ENCODE results near the gene BAG1.

The BAG1 gene

GRCh38 chr9:33234511-33235467 lies 29.7 kb downstream of the BAG1 start:
- FAIRE-seq (no peak), DNase-seq (ENCODE audit: insufficient read length, low spot score) (no peak)
- TF ChIP-seq POLR2A (IDR thresholded peaks at IDR 0.05; ENCODE audit: low read depth, low read length) (no peak), SPI1 (IDR thresholded peaks at IDR 0.05; ENCODE audit: low read depth, low read length) (no peak), POLR2AphosphoS5 (IDR thresholded peaks at IDR 0.05; ENCODE audit: low read depth, low read length) (no peak), PAX5 (IDR thresholded peaks at IDR 0.05; ENCODE audit: insufficient read depth, low read length, severe bottlenecking) (no peak), POU2F2 (IDR thresholded peaks at IDR 0.05; ENCODE audit: low read depth, low read length) (no peak), TAF1 (IDR thresholded peaks at IDR 0.05; ENCODE audit: low read depth, low read length) (no peak)

DNA sequence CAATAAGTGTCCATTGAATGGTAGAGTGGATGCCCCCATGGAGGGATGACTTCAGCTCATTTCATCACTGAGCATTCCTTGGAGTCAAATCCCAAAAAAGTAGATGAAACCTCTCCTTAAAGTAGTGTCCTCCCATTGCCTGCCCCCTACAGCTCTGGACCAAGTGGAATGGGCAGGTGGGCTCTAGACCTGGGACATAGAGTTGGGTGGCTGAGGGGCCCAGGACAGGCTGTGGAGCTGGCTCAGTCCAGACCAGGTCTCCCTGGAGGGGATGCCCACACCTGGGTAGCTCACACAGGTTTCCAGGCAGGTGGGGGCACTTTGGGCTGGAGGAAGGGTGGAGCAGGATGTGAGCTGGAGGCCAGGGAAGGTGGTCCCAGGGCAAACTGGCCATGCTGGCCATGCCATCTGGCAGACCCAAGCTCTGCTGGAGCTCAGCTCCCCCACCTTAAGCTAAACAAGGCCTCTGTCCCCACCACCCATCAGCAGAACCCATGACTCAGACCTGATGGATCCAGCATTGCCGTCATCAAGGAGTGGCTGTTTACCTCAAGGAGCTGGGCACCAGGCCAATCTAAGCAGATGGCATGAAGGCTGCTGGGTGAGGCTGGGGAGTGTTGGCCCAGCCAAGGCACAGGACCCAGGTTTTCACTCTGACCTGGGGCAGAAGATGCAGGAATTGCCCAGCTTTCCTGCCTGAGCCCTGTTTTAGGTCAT lies 30.7 kb downstream of the BAG1 start:
- TF ChIP-seq SPI1 (IDR thresholded peaks at IDR 0.05; ENCODE audit: low read depth, low read length) (no peak), POLR2AphosphoS5 (IDR thresholded peaks at IDR 0.05; ENCODE audit: low read depth, low read length) (no peak), TAF1 (IDR thresholded peaks at IDR 0.05; ENCODE audit: low read depth, low read length) (no peak), POLR2A (IDR thresholded peaks at IDR 0.05; ENCODE audit: low read depth, low read length) (no peak), PAX5 (IDR thresholded peaks at IDR 0.05; ENCODE audit: insufficient read depth, low read length, severe bottlenecking) (no peak), POU2F2 (IDR thresholded peaks at IDR 0.05; ENCODE audit: low read depth, low read length) (no peak)
- FAIRE-seq (peak; percentile 38), DNase-seq (ENCODE audit: insufficient read length, low spot score) (no peak)

DNA sequence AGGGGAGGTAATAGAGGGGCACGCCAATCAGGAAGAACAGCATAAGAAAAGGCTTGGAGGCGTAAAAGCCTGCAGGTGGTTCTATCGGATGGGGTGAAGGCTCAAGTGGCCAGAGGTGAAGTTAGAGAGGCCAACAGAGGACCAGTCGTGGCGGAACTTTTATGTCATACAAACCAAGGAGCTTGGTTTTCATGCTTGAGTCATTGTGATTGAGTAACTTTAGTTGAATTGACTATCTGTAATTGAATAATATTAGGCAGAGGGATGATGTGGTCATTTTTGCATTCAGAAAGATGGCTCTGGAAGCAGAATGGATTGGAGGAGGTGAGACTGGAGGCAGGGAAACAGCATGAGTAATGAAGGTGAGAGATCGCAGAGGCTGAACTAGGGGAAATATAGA lies 31.7 kb downstream of the BAG1 start:
- no peak for FAIRE-seq
- TF ChIP-seq SPI1 (IDR thresholded peaks at IDR 0.05; ENCODE audit: low read depth, low read length): no peak
- no peak for TF ChIP-seq POLR2AphosphoS5 (IDR thresholded peaks at IDR 0.05; ENCODE audit: low read depth, low read length)
- no peak for TF ChIP-seq TAF1 (IDR thresholded peaks at IDR 0.05; ENCODE audit: low read depth, low read length)
- no peak for TF ChIP-seq POLR2A (IDR thresholded peaks at IDR 0.05; ENCODE audit: low read depth, low read length)
- TF ChIP-seq POU2F2 (IDR thresholded peaks at IDR 0.05; ENCODE audit: low read depth, low read length): no peak
- no peak for TF ChIP-seq PAX5 (IDR thresholded peaks at IDR 0.05; ENCODE audit: insufficient read depth, low read length, severe bottlenecking)
- DNase-seq (ENCODE audit: insufficient read length, low spot score): no peak

DNA sequence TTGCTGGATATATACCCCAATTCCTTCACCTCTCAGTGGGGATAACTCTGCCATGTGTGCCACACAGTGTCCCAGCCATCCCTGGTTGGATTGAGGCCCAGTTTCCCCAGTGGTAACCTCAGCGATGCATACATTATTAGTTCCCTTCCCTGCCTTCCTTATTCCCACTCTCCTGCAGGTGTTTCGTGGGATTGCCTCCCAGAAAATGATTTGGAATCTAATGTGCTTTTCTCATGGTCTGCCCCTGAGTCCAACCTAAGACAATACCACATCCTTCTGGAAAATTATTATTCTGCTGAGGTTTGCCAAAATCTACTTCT lies 32.9 kb downstream of the BAG1 start:
- DNase-seq (ENCODE audit: insufficient read length, low spot score) (no peak), FAIRE-seq (no peak)
- TF ChIP-seq TAF1 (IDR thresholded peaks at IDR 0.05; ENCODE audit: low read depth, low read length) (no peak), POLR2AphosphoS5 (IDR thresholded peaks at IDR 0.05; ENCODE audit: low read depth, low read length) (no peak), POU2F2 (IDR thresholded peaks at IDR 0.05; ENCODE audit: low read depth, low read length) (no peak), POLR2A (IDR thresholded peaks at IDR 0.05; ENCODE audit: low read depth, low read length) (no peak), SPI1 (IDR thresholded peaks at IDR 0.05; ENCODE audit: low read depth, low read length) (no peak), PAX5 (IDR thresholded peaks at IDR 0.05; ENCODE audit: insufficient read depth, low read length, severe bottlenecking) (no peak)

DNA sequence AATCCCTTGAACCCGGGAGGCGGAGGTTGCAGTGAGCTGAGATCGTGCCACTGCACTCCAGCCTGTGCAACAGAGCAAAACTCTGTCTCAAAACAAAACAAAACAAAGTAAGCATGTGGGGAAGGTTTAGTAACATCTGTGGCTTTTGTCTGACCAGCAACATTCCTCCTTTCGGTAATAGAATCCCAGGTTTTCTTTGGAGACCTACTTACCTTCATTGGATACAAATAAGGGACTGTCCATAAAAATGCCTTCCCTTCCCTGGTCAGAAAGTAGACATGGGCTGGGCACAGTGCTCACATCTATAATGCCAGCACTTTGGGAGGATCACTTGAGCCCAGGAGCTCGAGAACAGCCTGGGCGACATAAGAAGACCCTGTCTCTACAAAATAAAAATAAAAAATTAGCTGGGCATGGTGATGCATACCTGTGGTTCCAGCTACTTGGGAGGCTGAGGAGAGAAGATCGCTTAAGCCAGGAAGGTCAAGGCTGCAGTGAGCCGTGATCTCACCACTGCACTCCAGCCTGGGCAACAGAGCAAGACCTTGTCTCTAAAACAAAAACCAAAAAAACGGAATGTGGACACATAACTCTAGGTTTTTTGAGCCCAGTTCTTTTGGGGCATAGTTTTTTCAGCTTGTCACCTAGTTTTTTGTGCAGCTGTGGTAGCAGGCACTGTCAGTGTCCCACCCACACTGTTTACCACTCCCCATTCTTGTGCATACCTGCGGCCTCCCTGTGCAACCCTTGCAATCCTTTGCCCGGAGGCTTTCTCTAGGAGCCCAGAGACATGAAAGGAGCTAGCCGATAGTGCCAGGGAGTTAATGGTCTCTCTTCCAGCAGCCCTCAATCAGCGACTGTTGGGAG lies 33.5 kb downstream of the BAG1 start:
- DNase-seq (ENCODE audit: insufficient read length, low spot score): no peak
- TF ChIP-seq POLR2AphosphoS5 (IDR thresholded peaks at IDR 0.05; ENCODE audit: low read depth, low read length): no peak
- no peak for TF ChIP-seq POU2F2 (IDR thresholded peaks at IDR 0.05; ENCODE audit: low read depth, low read length)
- no peak for TF ChIP-seq SPI1 (IDR thresholded peaks at IDR 0.05; ENCODE audit: low read depth, low read length)
- TF ChIP-seq PAX5 (IDR thresholded peaks at IDR 0.05; ENCODE audit: insufficient read depth, low read length, severe bottlenecking): no peak
- no peak for TF ChIP-seq TAF1 (IDR thresholded peaks at IDR 0.05; ENCODE audit: low read depth, low read length)
- TF ChIP-seq POLR2A (IDR thresholded peaks at IDR 0.05; ENCODE audit: low read depth, low read length): no peak
- FAIRE-seq: no peak

DNA sequence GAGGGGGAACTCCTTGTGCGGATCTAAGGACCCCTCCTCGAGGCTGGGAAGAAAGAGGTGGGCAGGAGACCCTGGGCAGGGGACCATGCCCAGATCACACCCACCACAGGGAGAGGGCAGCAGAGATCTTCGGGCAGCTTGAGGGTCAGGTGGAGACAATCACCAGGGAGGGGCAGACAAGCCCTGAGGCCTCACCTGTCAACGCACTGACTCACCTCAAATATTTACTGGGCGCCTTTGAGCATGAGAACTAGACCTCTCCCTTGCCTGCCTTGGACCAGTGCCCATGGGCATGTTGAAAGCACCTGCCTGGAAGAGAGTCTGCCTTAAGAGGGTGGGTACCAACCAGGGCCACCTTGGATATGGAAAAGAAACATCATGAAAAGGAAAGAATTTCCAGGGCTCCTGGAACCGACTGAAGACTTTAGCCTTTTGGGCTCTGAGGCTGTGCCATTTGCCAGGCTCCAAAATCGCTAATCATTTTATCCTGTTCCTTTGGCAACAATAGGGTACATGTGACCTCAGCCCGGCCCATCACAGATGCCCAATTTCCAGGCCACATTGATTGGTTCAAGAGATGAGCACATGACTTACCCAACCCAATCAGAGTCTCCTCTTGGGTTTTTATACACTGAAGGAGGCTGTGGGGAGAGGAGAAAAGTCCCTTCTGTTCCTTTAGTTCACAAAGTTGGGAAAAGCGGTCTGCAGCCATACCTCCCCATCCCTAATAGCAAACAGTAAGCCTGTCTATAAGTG lies 35.0 kb downstream of the BAG1 start:
- DNase-seq (ENCODE audit: insufficient read length, low spot score) (no peak), FAIRE-seq (no peak)
- TF ChIP-seq TAF1 (IDR thresholded peaks at IDR 0.05; ENCODE audit: low read depth, low read length) (no peak), POU2F2 (IDR thresholded peaks at IDR 0.05; ENCODE audit: low read depth, low read length) (no peak), SPI1 (IDR thresholded peaks at IDR 0.05; ENCODE audit: low read depth, low read length) (no peak), POLR2AphosphoS5 (IDR thresholded peaks at IDR 0.05; ENCODE audit: low read depth, low read length) (no peak), PAX5 (IDR thresholded peaks at IDR 0.05; ENCODE audit: insufficient read depth, low read length, severe bottlenecking) (no peak), POLR2A (IDR thresholded peaks at IDR 0.05; ENCODE audit: low read depth, low read length) (no peak)

- DNase-seq (ENCODE audit: insufficient read length, low spot score) (no peak), FAIRE-seq (no peak)
- TF ChIP-seq SPI1 (IDR thresholded peaks at IDR 0.05; ENCODE audit: low read depth, low read length) (no peak), POLR2AphosphoS5 (IDR thresholded peaks at IDR 0.05; ENCODE audit: low read depth, low read length) (no peak), TAF1 (IDR thresholded peaks at IDR 0.05; ENCODE audit: low read depth, low read length) (no peak), PAX5 (IDR thresholded peaks at IDR 0.05; ENCODE audit: insufficient read depth, low read length, severe bottlenecking) (no peak), POLR2A (IDR thresholded peaks at IDR 0.05; ENCODE audit: low read depth, low read length) (no peak), POU2F2 (IDR thresholded peaks at IDR 0.05; ENCODE audit: low read depth, low read length) (no peak)
Measured at GRCh38 chr9:33228606-33229005, 35.9 kb downstream of the BAG1 start.

DNA sequence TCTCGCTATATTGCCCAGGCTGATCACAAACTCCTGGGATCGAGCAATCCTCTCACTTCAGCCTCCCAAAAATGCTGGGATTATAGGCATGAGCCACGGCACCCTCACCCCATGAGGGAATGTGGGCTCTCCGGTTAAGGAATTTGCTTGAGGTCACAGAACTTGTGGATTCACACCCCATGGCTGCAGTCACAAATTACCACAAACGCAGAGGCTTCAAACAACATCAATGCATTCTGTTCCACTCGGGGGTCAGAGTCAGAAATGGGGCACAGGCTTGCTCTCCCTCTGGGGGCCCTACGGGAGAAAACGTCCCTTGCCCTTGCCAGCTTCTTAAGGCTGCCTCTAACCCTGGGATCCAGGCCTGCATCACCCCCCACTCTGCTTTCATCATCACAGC lies 36.8 kb downstream of the BAG1 start:
- FAIRE-seq: no peak
- no peak for DNase-seq (ENCODE audit: insufficient read length, low spot score)

More for the DNA sequence above, 36.8 kb downstream of the BAG1 start:
- no peak for TF ChIP-seq POLR2AphosphoS5 (IDR thresholded peaks at IDR 0.05; ENCODE audit: low read depth, low read length)
- TF ChIP-seq POLR2A (IDR thresholded peaks at IDR 0.05; ENCODE audit: low read depth, low read length): no peak
- no peak for TF ChIP-seq SPI1 (IDR thresholded peaks at IDR 0.05; ENCODE audit: low read depth, low read length)
- TF ChIP-seq TAF1 (IDR thresholded peaks at IDR 0.05; ENCODE audit: low read depth, low read length): no peak
- no peak for TF ChIP-seq PAX5 (IDR thresholded peaks at IDR 0.05; ENCODE audit: insufficient read depth, low read length, severe bottlenecking)
